B cell (primary cell): ENCODE measurements around the gene MYOCD. TPM values are rescaled to one million over a fixed set of nuclear protein-coding genes. Genes with fewer than 3 reads are reported as not detected.

Experiments used
- ATAC-seq: fragments of 200-7000 bp; cut with Tn5 transposase; one replicate; pipeline ENCODE4 v1.10.0; 2021; ENCODE audit warnings: low read depth, mild to moderate bottlenecking, moderate number of reproducible peaks, moderate library complexity
- CTCF ChIA-PET: fragments of 350-600 bp; sonication (Branson Sonifier 250); formaldehyde crosslinking; loops from one replicate; lab custom pipeline; 2021; ENCODE audit warnings: antibody characterized with exemption, inconsistent platforms; lab: Charles Lee
- POLR2A ChIA-PET: fragments of 350-600 bp; sonication (Branson Sonifier 250); formaldehyde crosslinking; loops from one replicate; lab custom pipeline; 2021; ENCODE audit warnings: antibody characterized with exemption; lab: Charles Lee
- DNase-seq: peaks from one replicate; pipeline ENCODE4 v3.0.0; 2013
- H2AFZ ChIP-seq: 2 replicates; pipeline ENCODE4 v1.6.1; 2012; ENCODE audit warnings: mild to moderate bottlenecking, low read depth, low read length; ENCODE audit not compliant: insufficient read depth, poor library complexity, severe bottlenecking
- H3K27ac ChIP-seq, 2 donors: 1 replicate in 1 of 2; 2 replicates in 1 of 2; pipeline ENCODE4 v1.5.1; 2012 to 2013; ENCODE audit warnings: low read length in 2 of 2, mild to moderate bottlenecking in 2 of 2, moderate library complexity in 1 of 2
- H3K27me3 ChIP-seq, 4 experiments: fragments of 200-600 bp in 1 of 4; sonication (generic) in 1 of 4; replicated peaks in 1 of 4; 1 replicate in 2 of 4; 2 replicates in 2 of 4; pipeline versions ENCODE4 v1.6.1 to v1.7.0; 2013 to 2016; ENCODE audit warnings: low read length in 3 of 4, mild to moderate bottlenecking in 2 of 4, mixed read lengths in 1 of 4, moderate library complexity in 1 of 4; ENCODE audit not compliant: insufficient read depth in 4 of 4, control insufficient read depth in 3 of 4; ENCODE audit errors: control extremely low read depth in 1 of 4
- H3K36me3 ChIP-seq, 2 experiments: replicated peaks in 1 of 2; 1 replicate in 1 of 2; 2 replicates in 1 of 2; pipeline versions ENCODE4 v1.6.1 to v1.7.1; 2013; ENCODE audit warnings: low read length in 1 of 2; ENCODE audit not compliant: insufficient read depth in 2 of 2, control insufficient read depth in 1 of 2; ENCODE audit errors: control extremely low read depth in 1 of 2, extremely low read depth in 1 of 2
- H3K4me1 ChIP-seq, 2 donors: fragments of 200-600 bp in 1 of 2; sonication (generic) in 1 of 2; 1 replicate in 1 of 2; 2 replicates in 1 of 2; pipeline versions ENCODE4 v1.5.1 to v1.6.1; 2013 to 2017; ENCODE audit warnings: low read length in 2 of 2; ENCODE audit not compliant: control insufficient read depth in 2 of 2, insufficient read depth in 2 of 2
- H3K4me2 ChIP-seq: replicated peaks from 2 replicates; pipeline ENCODE3; 2012; ENCODE audit warnings: mild to moderate bottlenecking, low read depth, low read length; ENCODE audit not compliant: poor library complexity, severe bottlenecking
- H3K4me3 ChIP-seq, 5 experiments: fragments of 200-600 bp in 1 of 5; sonication (generic) in 1 of 5; 1 replicate in 3 of 5; 2 replicates in 2 of 5; pipeline versions ENCODE4 v1.5.1 to v1.7.0; 2011 to 2016; ENCODE audit warnings: low read length in 4 of 5, mild to moderate bottlenecking in 4 of 5, low read depth in 2 of 5, control low read depth in 1 of 5, moderate library complexity in 1 of 5; ENCODE audit not compliant: insufficient read depth in 1 of 5; ENCODE audit errors: control extremely low read depth in 1 of 5, extremely low read depth in 1 of 5
- H3K79me2 ChIP-seq: fragments of 200-600 bp; sonication (generic); one replicate; pipeline ENCODE4 v1.6.0; 2016; ENCODE audit warnings: low read length; ENCODE audit not compliant: control insufficient read depth, insufficient read depth
- H3K9ac ChIP-seq: fragments of 200-600 bp; sonication (generic); 2 replicates; pipeline ENCODE4 v1.6.1; 2017; ENCODE audit warnings: mild to moderate bottlenecking, low read length, moderate library complexity
- H3K9me3 ChIP-seq, 3 donors: one replicate each; pipeline versions ENCODE4 v1.6.1 to v1.7.1; 2013; ENCODE audit warnings: low read length in 2 of 3; ENCODE audit not compliant: control insufficient read depth in 2 of 3, insufficient read depth in 1 of 3; ENCODE audit errors: control extremely low read depth in 1 of 3
- H4K20me1 ChIP-seq: 2 replicates; pipeline ENCODE4 v1.6.0; 2012; ENCODE audit warnings: mild to moderate bottlenecking, low read length; ENCODE audit not compliant: insufficient read depth, control insufficient read depth, poor library complexity, severe bottlenecking
- H3K27ac Mint-ChIP-seq: one replicate; pipeline ENCODE4 v1.8.0; 2021; ENCODE audit warnings: mixed read lengths
- H3K27me3 Mint-ChIP-seq: one replicate; pipeline ENCODE4 v1.8.0; 2021; ENCODE audit warnings: mixed read lengths
- H3K4me1 Mint-ChIP-seq: one replicate; pipeline ENCODE4 v1.8.0; 2021; ENCODE audit warnings: mixed read lengths
- H3K4me3 Mint-ChIP-seq: one replicate; pipeline ENCODE4 v1.8.0; 2021; ENCODE audit warnings: mixed read lengths
- H3K9me3 Mint-ChIP-seq: one replicate; pipeline ENCODE4 v1.8.0; 2022; ENCODE audit warnings: mixed read lengths; ENCODE audit not compliant: insufficient read depth
- CTCF ChIP-seq: fragments of 200-600 bp; IDR thresholded peaks from one replicate; pipeline ENCODE4 v1.8.0; 2022; ENCODE audit warnings: antibody characterized with exemption, mild to moderate bottlenecking
- EZH2 ChIP-seq: IDR thresholded peaks from 2 replicates; pipeline ENCODE4 v1.6.1; 2012; ENCODE audit warnings: borderline replicate concordance, low read depth, mild to moderate bottlenecking, moderate library complexity, low read length; ENCODE audit not compliant: insufficient read depth, poor library complexity, severe bottlenecking
- WGBS: methylation state at CpG from one replicate; pipeline ENCODE4 v1.1.5; 2013; ENCODE audit warnings: missing lambda C conversion rate; ENCODE audit not compliant: insufficient coverage; 5-methylcytosine and 5-hydroxymethylcytosine counted together
- intact Hi-C: fragments of 100-400 bp; cut with micrococcal nuclease; formaldehyde crosslinking; loops from one replicate; pipeline ENCODE4 v1.10.0; 2022
- polyA plus RNA-seq: library from polyadenylated mRNA; depleted of rRNA; stranded (reverse); fragments of >200 nt; gene quantifications from 2 replicates; pipeline ENCODE4 v1.2.3, GENCODE V29; 2012
- total RNA-seq, 2 donors: library from RNA; stranded (reverse); fragments of 120-200 nt in 1 of 2; gene quantifications; 1 replicate in 1 of 2; 2 replicates in 1 of 2; pipeline versions ENCODE4 v1.2.3 to v1.2.4, GENCODE V29; 2013 to 2022

Gene MYOCD
- total and polyA plus RNA-seq, 2 donors (not counting 1 experiment from before 2014, with no cell fraction given), result 0.32 TPM; not detected in 1

GRCh38 chr17:12712415-12712814 is 46.7 kb downstream of the MYOCD start:
- ChIA-PET POLR2A (no interaction called here), CTCF (no interaction called here)
- no peak overlapping the region for H3K27ac Mint-ChIP-seq
- Histone ChIP-seq H2AFZ (no peak overlapping the region), H3K9ac (no peak overlapping the region), H3K4me1 (no peaks in the 10 kb centered on the region), H3K79me2 (no peaks in the 10 kb centered on the region), H3K4me3 (no peak overlapping the region), H3K4me2 (no peak overlapping the region), H4K20me1 (no peaks in the 10 kb centered on the region), H3K9me3 (no peaks in the 10 kb centered on the region), H3K36me3 (no peaks in the 10 kb centered on the region), H3K27ac (no peak overlapping the region), H3K27me3 (no peaks in the 10 kb centered on the region)
- H3K4me1 Mint-ChIP-seq, result no peaks in the 10 kb centered on the region
- H3K9me3 Mint-ChIP-seq, result no peaks in the 10 kb centered on the region
- intact Hi-C loops, result no loop called here
- DNase-seq (no peak), ATAC-seq (no peak)
- no peak overlapping the region for H3K4me3 Mint-ChIP-seq
- TF ChIP-seq CTCF (no peak), EZH2 (no peak)
- H3K27me3 Mint-ChIP-seq, result peaks cover 10% of the 10 kb centered on the region
- WGBS, result 37% methylated on average over 3 of the region's 4 CpGs

GRCh38 chr17:12712941-12713340 is 47.3 kb downstream of the MYOCD start:
- no peak for DNase-seq
- Histone ChIP-seq H3K9ac (no peak overlapping the region), H3K4me3 (no peak overlapping the region), H3K27ac (no peak overlapping the region), H3K4me2 (no peak overlapping the region), H4K20me1 (no peaks in the 10 kb centered on the region), H3K79me2 (no peaks in the 10 kb centered on the region), H3K36me3 (no peaks in the 10 kb centered on the region), H2AFZ (no peak overlapping the region), H3K4me1 (no peaks in the 10 kb centered on the region), H3K9me3 (no peaks in the 10 kb centered on the region), H3K27me3 (no peaks in the 10 kb centered on the region)
- Mint-ChIP-seq H3K4me1 (no peaks in the 10 kb centered on the region), H3K27me3 (peaks cover 10% of the 10 kb centered on the region), H3K4me3 (no peak overlapping the region), H3K9me3 (no peaks in the 10 kb centered on the region), H3K27ac (no peak overlapping the region)
- TF ChIP-seq EZH2, result no peak
- no peak for TF ChIP-seq CTCF
- intact Hi-C loops, result no loop called here
- no peak for ATAC-seq
- no CpG with 5 or more reads among the region's 3 CpGs for WGBS
- CTCF ChIA-PET, result no interaction called here
- POLR2A ChIA-PET, result no interaction called here
